K562 (cell line): ENCODE results near the gene FBXO27.

Source experiments
- ATF1 ChIP-seq, 2 experiments: fragments of 450-650 bp in 1 of 2; IDR thresholded peaks; 2 replicates each; pipeline ENCODE4 v1.6.1; 2016; ENCODE audit warnings: missing compliant biosample characterization in 1 of 2, missing genetic modification characterization in 1 of 2
- CTCF ChIP-seq, 3 experiments: IDR thresholded peaks in 2 of 3; conservative IDR thresholded peaks in 1 of 3; 2 replicates each; pipeline ENCODE4 v1.5.1; 2011 to 2012; ENCODE audit warnings: low read length in 3 of 3, mild to moderate bottlenecking in 3 of 3, control low read depth in 2 of 3, improper control_type of control experiment in 1 of 3, inconsistent platforms in 1 of 3, low read depth in 1 of 3, mixed read lengths in 1 of 3, moderate library complexity in 1 of 3; ENCODE audit not compliant: insufficient read depth in 2 of 3
- E2F4 ChIP-seq: sonication (generic); formaldehyde crosslinking; IDR thresholded peaks from 2 replicates; pipeline ENCODE4 v1.8.0; 2022; ENCODE audit warnings: mild to moderate bottlenecking, low read depth, missing genetic modification reagents
- MXI1 ChIP-seq: IDR thresholded peaks from 2 replicates; pipeline ENCODE4 v1.6.1; 2011; ENCODE audit warnings: low read depth, mild to moderate bottlenecking, improper control_type of control experiment, low read length
- SIN3B ChIP-seq: fragments of 450-650 bp; IDR thresholded peaks from 2 replicates; pipeline ENCODE4 v1.6.1; 2017; ENCODE audit warnings: low read depth, mild to moderate bottlenecking, moderate library complexity
- ZBTB12 ChIP-seq: fragments of 250-450 bp; sonication (Bioruptor Pico); IDR thresholded peaks from 2 replicates; pipeline ENCODE4 v1.4.0; 2020

GRCh38 chr19:39003796-39004195, 28.6 kb downstream of the FBXO27 start:
- TF ChIP-seq MXI1 (no peak), E2F4 (CRISPR knock-in tag) (no peak), ZBTB12 (CRISPR knock-in tag) (no peak), ATF1 (CRISPR knock-in tag; IDR thresholded peaks at IDR 0.05) (no peak), ATF1 (tag; IDR thresholded peaks at IDR 0.05) (no peak), CTCF (IDR thresholded peaks at IDR 0.05 in 2 of 3, conservative IDR thresholded peaks at IDR 0.05 in 1 of 3; ENCODE audit: insufficient read depth in 2 of 3, low read depth in 1 of 3, low read length in 3 of 3) (no peak), SIN3B (no peak)
